ENCODE results near the gene PAQR5. TPM values are rescaled to one million over a fixed set of nuclear protein-coding genes. Genes with fewer than 3 reads are reported as not detected.

PAQR5 gene, protein sequence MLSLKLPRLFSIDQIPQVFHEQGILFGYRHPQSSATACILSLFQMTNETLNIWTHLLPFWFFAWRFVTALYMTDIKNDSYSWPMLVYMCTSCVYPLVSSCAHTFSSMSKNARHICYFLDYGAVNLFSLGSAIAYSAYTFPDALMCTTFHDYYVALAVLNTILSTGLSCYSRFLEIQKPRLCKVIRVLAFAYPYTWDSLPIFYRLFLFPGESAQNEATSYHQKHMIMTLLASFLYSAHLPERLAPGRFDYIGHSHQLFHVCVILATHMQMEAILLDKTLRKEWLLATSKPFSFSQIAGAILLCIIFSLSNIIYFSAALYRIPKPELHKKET
- 69.3 to 93.4 TPM (median 86.5 TPM) in 5 replicates for total RNA-seq (2022; extraction: Qiagen RNA extraction)

DNA sequence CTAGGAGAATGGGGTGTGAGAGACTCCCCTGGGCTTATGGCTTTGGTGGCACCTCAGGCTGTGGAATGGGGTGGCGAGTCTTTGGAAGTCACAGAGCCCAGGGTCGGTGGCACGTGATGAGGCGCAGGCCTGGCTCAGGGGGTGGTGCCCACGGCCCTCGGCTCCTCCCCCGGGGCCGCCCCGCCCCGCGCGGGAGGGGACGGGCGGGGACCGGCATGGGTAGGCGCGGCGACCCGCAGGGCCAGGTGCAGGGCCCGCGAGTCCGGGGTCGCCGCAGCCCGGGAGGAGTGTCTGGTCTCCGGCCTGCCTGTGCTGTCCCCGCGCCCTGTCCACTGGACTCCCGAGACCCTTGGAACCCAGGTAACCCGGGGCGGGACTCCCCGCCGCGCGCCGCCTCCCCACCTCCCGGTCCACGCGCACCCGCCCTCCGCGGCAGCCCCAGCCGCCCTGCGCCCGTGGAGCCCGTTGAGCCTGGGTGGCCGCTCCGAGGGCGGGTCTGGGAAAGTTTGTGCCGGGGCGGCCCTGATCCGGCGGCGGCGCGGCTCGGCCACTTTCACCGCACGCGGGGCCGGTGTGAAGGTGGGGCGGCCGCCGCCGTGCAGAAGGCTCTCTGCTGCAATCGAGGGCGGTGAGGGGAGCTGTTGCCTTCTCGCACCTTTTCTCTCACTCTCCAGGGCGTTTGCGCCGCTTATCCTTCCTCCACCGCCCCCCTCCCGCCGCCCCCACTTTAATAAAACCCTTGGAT is at the start of gene PAQR5:
TSS of gene PAQR5 (plus strand) at position 216 of the 745 bp plus-strand sequence. CDS start 61,169 bp downstream, outside the sequence.

DNA sequence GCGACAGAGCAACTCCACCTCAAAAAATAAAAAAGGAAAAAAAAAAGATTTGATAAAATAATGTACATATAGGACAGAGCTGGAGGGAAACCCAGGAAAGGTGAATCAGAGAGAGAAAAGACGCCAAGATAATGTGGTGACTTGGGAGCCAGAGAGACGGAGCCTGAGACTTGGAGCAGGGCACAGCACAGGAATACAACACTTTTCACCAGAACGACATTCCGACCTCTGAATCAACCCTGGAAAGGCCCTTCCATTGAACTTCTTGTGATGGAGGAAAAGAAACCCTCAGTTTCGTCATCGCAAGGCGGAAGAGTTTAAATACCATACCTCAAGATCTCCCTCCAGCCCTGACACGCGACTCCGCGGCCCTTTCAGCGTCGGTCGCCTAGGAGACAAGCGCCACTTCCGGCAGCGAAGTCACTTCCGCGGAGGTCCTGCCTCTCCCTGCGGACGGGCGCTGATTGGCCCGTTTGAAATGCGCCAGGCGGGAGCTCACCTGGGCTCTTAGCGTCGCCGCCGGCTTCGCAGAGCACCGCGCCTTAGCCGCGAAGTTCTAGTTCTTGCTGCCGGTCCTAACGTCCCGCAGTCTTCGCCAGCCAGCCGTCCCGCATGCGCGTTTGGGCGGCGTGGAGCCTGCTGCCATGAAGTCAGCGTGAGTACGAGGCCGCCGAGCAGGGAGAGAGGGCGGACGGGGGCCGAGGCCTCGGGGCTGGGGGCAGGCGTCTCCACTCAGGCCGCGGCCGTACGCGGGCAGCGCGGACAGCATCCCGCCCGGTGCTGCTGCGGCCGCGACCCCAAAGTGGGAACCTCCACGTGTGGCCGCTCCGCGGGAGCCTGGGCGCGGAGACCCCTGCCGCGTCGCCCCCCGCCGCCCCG is 115.3 kb downstream of the PAQR5 start, which contains the start of gene KIF23:
TSS of gene KIF23 (plus strand) at position 528 of the 879 bp plus-strand sequence. CDS start at position 645, 117 bp downstream.

DNA sequence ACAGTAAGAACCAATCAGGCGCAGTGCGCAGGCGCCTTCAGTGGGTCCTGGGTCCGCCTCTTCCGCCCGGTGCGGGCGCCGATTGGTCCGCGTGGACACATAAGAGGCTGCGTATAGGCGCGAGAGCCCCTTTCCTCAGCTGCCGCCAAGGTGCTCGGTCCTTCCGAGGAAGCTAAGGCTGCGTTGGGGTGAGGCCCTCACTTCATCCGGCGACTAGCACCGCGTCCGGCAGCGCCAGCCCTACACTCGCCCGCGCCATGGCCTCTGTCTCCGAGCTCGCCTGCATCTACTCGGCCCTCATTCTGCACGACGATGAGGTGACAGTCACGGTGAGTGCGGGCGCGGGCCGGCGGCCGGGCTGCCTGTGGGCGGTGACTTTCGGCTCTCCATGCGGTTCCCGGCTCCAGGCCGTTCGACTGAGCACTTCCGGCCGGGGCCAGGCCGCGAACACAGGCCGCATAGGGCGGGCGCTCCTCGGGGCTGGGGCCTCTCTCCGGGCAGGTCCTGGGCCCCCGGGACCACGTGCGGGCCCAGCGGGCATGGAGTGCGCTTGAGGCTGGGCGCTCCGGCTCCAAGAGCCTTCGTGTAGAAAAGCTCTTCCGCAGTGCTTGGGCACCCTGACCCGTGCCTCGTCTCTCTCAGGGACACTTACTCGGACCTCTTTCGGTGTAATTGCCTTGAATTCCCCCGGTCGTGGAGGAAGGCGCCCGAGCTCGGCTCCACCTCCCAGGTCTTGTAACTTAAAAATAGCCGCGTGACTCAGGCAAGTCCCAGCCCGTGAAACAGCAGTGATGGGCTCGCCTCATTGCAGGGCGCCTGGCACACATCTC is 154.2 kb downstream of the PAQR5 start, which contains the start of gene RPLP1:
TSS of gene RPLP1 (plus strand) at position 127 of the 830 bp plus-strand sequence. CDS start at position 258, 131 bp downstream.

Other genes starting within 250 kb of the PAQR5 start
- 14.2 to 17.0 TPM (median 14.5 TPM) in 5 replicates for gene GLCE, start 138.3 kb upstream of the PAQR5 start, total RNA-seq (2022; extraction: Qiagen RNA extraction)
- 65.7 to 96.3 TPM (median 74.7 TPM) in 5 replicates for gene KIF23, start 115.4 kb downstream of the PAQR5 start, total RNA-seq (2022; extraction: Qiagen RNA extraction)
- 3,095 to 4,249 TPM (median 3,739 TPM) in 5 replicates for gene RPLP1, start 153.9 kb downstream of the PAQR5 start, total RNA-seq (2022; extraction: Qiagen RNA extraction)

Measured in A549 treated with AZD2906 at 1 μM for 4 hours (cell line).